Thyroid gland (tissue), 4 donors: ENCODE data around the gene POLR3B.

Experiments used
- POLR2A ChIP-seq, 2 donors: fragments of 450-650 bp; IDR thresholded peaks; one replicate each; pipeline ENCODE4 v1.6.1; 2017; ENCODE audit warnings: antibody characterized with exemption in 2 of 2, mild to moderate bottlenecking in 2 of 2, moderate library complexity in 1 of 2
- TF ChIP-seq, protein P1 (sequence below), 6 experiments: fragments of 200-600 bp in 3 of 6; fragments of 450-650 bp in 3 of 6; sonication (generic) in 3 of 6; IDR thresholded peaks; one replicate each; pipeline ENCODE4 v1.5.1; 2016 to 2019; ENCODE audit warnings: antibody characterized with exemption in 6 of 6, mild to moderate bottlenecking in 2 of 6, inconsistent platforms in 1 of 6, moderate library complexity in 1 of 6

DNA sequence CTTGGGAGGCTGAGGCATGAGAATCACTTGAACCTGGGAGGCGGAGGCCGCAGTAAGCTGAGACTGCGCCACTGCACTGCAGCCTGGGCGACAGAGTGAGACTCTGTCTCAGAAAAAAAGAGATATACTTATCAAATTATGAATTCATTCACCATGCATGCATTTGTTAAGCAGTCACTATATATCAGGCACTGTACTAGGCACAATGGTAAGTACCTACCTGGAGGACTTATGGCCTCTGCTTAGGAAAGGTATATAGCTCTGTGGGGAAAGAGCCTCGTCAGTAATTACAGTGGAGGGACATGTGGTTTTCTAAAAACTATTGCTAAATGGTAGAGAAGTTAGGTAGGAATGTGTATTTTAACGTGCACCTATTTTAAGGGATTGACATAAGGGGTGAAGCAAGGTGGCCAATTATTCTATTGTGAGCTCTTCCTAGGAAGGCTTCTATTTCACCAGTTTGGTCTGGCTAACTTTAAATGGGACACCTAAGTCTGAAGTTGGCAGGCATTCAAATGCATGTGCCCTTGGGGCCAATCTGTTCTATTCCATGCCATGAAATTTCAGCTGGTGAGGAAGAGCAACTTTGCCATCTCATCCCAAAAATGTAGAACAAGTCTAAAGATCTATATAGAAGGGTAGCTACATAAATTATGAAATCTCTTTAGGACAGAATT is 40.0 kb upstream of the POLR3B start:
- TF ChIP-seq POLR2A (IDR thresholded peaks at IDR 0.05) = no peak
- TF ChIP-seq, protein P1, sequence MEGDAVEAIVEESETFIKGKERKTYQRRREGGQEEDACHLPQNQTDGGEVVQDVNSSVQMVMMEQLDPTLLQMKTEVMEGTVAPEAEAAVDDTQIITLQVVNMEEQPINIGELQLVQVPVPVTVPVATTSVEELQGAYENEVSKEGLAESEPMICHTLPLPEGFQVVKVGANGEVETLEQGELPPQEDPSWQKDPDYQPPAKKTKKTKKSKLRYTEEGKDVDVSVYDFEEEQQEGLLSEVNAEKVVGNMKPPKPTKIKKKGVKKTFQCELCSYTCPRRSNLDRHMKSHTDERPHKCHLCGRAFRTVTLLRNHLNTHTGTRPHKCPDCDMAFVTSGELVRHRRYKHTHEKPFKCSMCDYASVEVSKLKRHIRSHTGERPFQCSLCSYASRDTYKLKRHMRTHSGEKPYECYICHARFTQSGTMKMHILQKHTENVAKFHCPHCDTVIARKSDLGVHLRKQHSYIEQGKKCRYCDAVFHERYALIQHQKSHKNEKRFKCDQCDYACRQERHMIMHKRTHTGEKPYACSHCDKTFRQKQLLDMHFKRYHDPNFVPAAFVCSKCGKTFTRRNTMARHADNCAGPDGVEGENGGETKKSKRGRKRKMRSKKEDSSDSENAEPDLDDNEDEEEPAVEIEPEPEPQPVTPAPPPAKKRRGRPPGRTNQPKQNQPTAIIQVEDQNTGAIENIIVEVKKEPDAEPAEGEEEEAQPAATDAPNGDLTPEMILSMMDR (IDR thresholded peaks at IDR 0.05) = no peak
